Small intestine (tissue), 7 donors: ENCODE measurements around the gene SLC44A2. TPM values are rescaled to one million over a fixed set of nuclear protein-coding genes. Genes with fewer than 3 reads are reported as not detected.

ENCODE experiments used
- DNase-seq, 2 donors: peaks; one replicate each; pipeline versions ENCODE4 v3.0.0 to v3.0.0-alpha.2; 2013
- FAIRE-seq: peaks from 2 replicates; lab custom pipeline; 2012; peaks lifted over from hg19 to GRCh38; lab: Jason Lieb, UNC
- H3K27ac ChIP-seq, 3 donors: one replicate each; pipeline ENCODE4 v1.5.1; 2013; ENCODE audit warnings: low read length in 2 of 3, mild to moderate bottlenecking in 2 of 3, control low read depth in 1 of 3, inconsistent platforms in 1 of 3, low read depth in 1 of 3, moderate library complexity in 1 of 3
- H3K27me3 ChIP-seq, 3 donors: one replicate each; pipeline ENCODE4 v1.6.1; 2013; ENCODE audit warnings: low read length in 3 of 3, inconsistent platforms in 1 of 3; ENCODE audit not compliant: control insufficient read depth in 3 of 3, insufficient read depth in 3 of 3
- H3K36me3 ChIP-seq, 3 donors: one replicate each; pipeline ENCODE4 v1.6.1; 2013; ENCODE audit warnings: low read length in 3 of 3, inconsistent platforms in 1 of 3, low read depth in 1 of 3, mild to moderate bottlenecking in 1 of 3, moderate library complexity in 1 of 3; ENCODE audit not compliant: control insufficient read depth in 3 of 3, insufficient read depth in 2 of 3
- H3K4me1 ChIP-seq, 3 donors: one replicate each; pipeline ENCODE4 v1.6.1; 2013; ENCODE audit warnings: low read length in 2 of 3, inconsistent platforms in 1 of 3, low read depth in 1 of 3, mild to moderate bottlenecking in 1 of 3, moderate library complexity in 1 of 3; ENCODE audit not compliant: control insufficient read depth in 3 of 3, insufficient read depth in 2 of 3
- H3K4me3 ChIP-seq, 3 donors: one replicate each; pipeline ENCODE4 v1.5.1; 2013; ENCODE audit warnings: low read length in 3 of 3, control low read depth in 1 of 3, inconsistent platforms in 1 of 3, low read depth in 1 of 3, mild to moderate bottlenecking in 1 of 3, moderate library complexity in 1 of 3
- H3K9me3 ChIP-seq, 2 donors: one replicate each; pipeline ENCODE4 v1.6.1; 2013; ENCODE audit warnings: low read depth in 1 of 2, low read length in 1 of 2; ENCODE audit not compliant: control insufficient read depth in 2 of 2, insufficient read depth in 1 of 2
- WGBS, 3 donors: extraction: QIAGEN DNeasy Blood & Tissue Kit; methylation state at CpG; one replicate each; pipeline ENCODE4 v1.1.7; 2013; 5-methylcytosine and 5-hydroxymethylcytosine counted together
- polyA plus RNA-seq, 4 donors: library from polyadenylated mRNA; stranded (reverse) in 3 of 4; unstranded in 1 of 4; fragments of 200-250 nt in 3 of 4; fragments of 120-200 nt in 1 of 4; gene quantifications; one replicate each; pipeline versions ENCODE4 v1.2.1 to v1.2.3, GENCODE V29; 2013
- donor health status: healthy with polysubstance abuse.
- donor health status: control.
- donor health status: control.
- donor health status: Bipolar disorder and iron deficiency.
- donor health status: healthy.

The SLC44A2 gene
- polyA plus RNA-seq, 4 donors = 5.7 to 41.6 (median 19.0) TPM

- FAIRE-seq (no peak), DNase-seq (no peak)
These were observed 63.4 kb downstream of the SLC44A2 start for GRCh38 chr19:10688545-10689280.

DNA sequence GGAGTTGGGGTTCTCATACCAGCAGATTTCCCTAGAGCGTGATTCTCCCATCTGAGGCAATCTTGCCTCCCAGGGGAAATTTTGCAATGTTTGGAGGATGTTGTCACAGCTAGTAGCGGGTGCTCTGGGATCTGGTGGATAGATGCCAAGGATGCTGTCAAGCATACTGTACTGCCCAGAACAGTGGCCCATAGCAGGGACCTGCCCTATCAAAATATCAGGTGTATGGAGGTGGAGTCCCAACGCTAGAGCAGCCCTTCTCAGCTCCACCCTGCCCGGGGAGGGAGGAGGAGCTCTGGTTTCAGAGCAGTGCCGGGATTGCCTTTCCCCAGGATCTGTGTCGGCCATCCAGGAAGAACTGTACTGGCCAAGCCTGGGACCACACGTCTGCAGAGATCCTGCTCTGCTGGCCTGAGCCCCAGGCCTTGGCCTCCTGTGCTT, 65.0 kb downstream of the SLC44A2 start:
- Histone ChIP-seq H3K9me3 (no peaks in the 10 kb centered on the region), H3K4me3 (no peak overlapping the region), H3K27me3 (no peaks in the 10 kb centered on the region), H3K27ac (no peak overlapping the region), H3K4me1 (peaks cover 0 to 3% (median 2%) of the 10 kb centered on the region in 3 donors), H3K36me3 (peaks cover 23 to 82% (median 29%) of the 10 kb centered on the region in 3 donors)
- no peak for DNase-seq
- 53 to 67% (median 65%) methylated on average over 7 of the region's 7 CpGs for WGBS, 3 donors
- no peak for FAIRE-seq

More at GRCh38 chr19:10688545-10689280, 63.4 kb downstream of the SLC44A2 start:
- Histone ChIP-seq H3K4me3 (no peak overlapping the region), H3K27me3 (no peaks in the 10 kb centered on the region), H3K4me1 (no peaks in the 10 kb centered on the region), H3K36me3 (peaks cover 23 to 89% (median 32%) of the 10 kb centered on the region in 3 donors), H3K9me3 (no peaks in the 10 kb centered on the region), H3K27ac (no peak overlapping the region)
- WGBS, 3 donors = 93 to 95% (median 94%) methylated on average over 27 of the region's 27 CpGs

- Histone ChIP-seq H3K9me3 (no peaks in the 10 kb centered on the region), H3K4me3 (no peak overlapping the region), H3K27ac (no peak overlapping the region), H3K36me3 (peaks cover 20 to 74% (median 27%) of the 10 kb centered on the region in 3 donors), H3K4me1 (peaks cover 0 to 8% (median 2%) of the 10 kb centered on the region in 3 donors), H3K27me3 (no peaks in the 10 kb centered on the region)
- no peak for FAIRE-seq
- WGBS, 3 donors = 86 to 89% (median 87%) methylated on average over 23 of the region's 23 CpGs
- DNase-seq = no peak
These were observed 66.0 kb downstream of the SLC44A2 start for GRCh38 chr19:10691178-10691881.

GRCh38 chr19:10691883-10692282, 66.5 kb downstream of the SLC44A2 start:
- H3K4me3 ChIP-seq = no peak overlapping the region
- H3K36me3 ChIP-seq = peaks cover 19 to 68% (median 27%) of the 10 kb centered on the region in 3 donors
- no peak for DNase-seq
- WGBS, 3 donors = 82 to 94% (median 84%) methylated on average over 5 of the region's 5 CpGs
- FAIRE-seq = no peak
- H3K27ac ChIP-seq = no peak overlapping the region
- H3K4me1 ChIP-seq = peaks cover 0 to 8% (median 2%) of the 10 kb centered on the region in 3 donors
- no peaks in the 10 kb centered on the region for H3K27me3 ChIP-seq
- no peaks in the 10 kb centered on the region for H3K9me3 ChIP-seq

- DNase-seq = no peak
- no peak for FAIRE-seq
- H3K36me3 ChIP-seq = peaks cover 11 to 60% (median 20%) of the 10 kb centered on the region in 3 donors
- H3K27ac ChIP-seq = no peak overlapping the region
- H3K9me3 ChIP-seq = no peaks in the 10 kb centered on the region
- H3K4me3 ChIP-seq = no peak overlapping the region
- no peaks in the 10 kb centered on the region for H3K27me3 ChIP-seq
- 86 to 92% (median 88%) methylated on average over 5 of the region's 5 CpGs for WGBS, 3 donors
- peaks cover 0 to 8% (median 2%) of the 10 kb centered on the region in 3 donors for H3K4me1 ChIP-seq
These were observed 67.4 kb downstream of the SLC44A2 start for GRCh38 chr19:10692673-10693264.

Other genes starting within 250 kb of the SLC44A2 start
- gene TYK2, start 245.0 kb upstream of the SLC44A2 start, polyA plus RNA-seq = 100 to 1,000 TPM in 3 of 4 donors, 10 to 100 TPM in 1; 81.8 to 162 (median 124) TPM
- 100 to 1,000 TPM; 128 to 202 (median 147) TPM for gene CDC37, start 222.0 kb upstream of the SLC44A2 start, polyA plus RNA-seq
- 1 to 10 TPM in 3 of 4 donors, under 1 TPM in 1; 0.67 to 3.5 (median 2.0) TPM for gene PDE4A, start 205.0 kb upstream of the SLC44A2 start, polyA plus RNA-seq
- gene KEAP1, start 122.2 kb upstream of the SLC44A2 start, polyA plus RNA-seq = 10 to 100 TPM; 35.1 to 73.8 (median 56.4) TPM
- under 1 TPM in 2 of 4 donors, not detected in 2; 0.09 to 0.89 TPM for gene S1PR5, start 108.1 kb upstream of the SLC44A2 start, polyA plus RNA-seq
- 100 to 1,000 TPM in 2 of 4 donors, 10 to 100 TPM in 2; 24.0 to 181 (median 105) TPM for gene ATG4D, start 81.6 kb upstream of the SLC44A2 start, polyA plus RNA-seq
- 10 to 100 TPM; 14.8 to 21.2 (median 18.1) TPM for gene KRI1, start 59.5 kb upstream of the SLC44A2 start, polyA plus RNA-seq
- 10 to 100 TPM in 3 of 4 donors, 1 to 10 TPM in 1; 4.4 to 19.0 (median 14.2) TPM for gene CDKN2D, start 56.6 kb upstream of the SLC44A2 start, polyA plus RNA-seq
- 100 to 1,000 TPM in 2 of 4 donors, 10 to 100 TPM in 2; 85.5 to 238 (median 99.7) TPM for gene AP1M2, start 38.2 kb upstream of the SLC44A2 start, polyA plus RNA-seq
- gene ILF3, start 28.8 kb downstream of the SLC44A2 start, polyA plus RNA-seq = 100 to 1,000 TPM in 2 of 4 donors, 10 to 100 TPM in 2; 37.3 to 170 (median 87.6) TPM
- gene QTRT1, start 75.9 kb downstream of the SLC44A2 start, polyA plus RNA-seq = 100 to 1,000 TPM in 1 of 4 donors, 10 to 100 TPM in 3; 45.9 to 107 (median 64.0) TPM
- gene DNM2, start 92.5 kb downstream of the SLC44A2 start, polyA plus RNA-seq = 100 to 1,000 TPM; 145 to 248 (median 166) TPM
- gene TMED1, start 210.7 kb downstream of the SLC44A2 start, polyA plus RNA-seq = 10 to 100 TPM; 21.0 to 31.7 (median 25.6) TPM
- gene C19orf38, start 222.9 kb downstream of the SLC44A2 start, polyA plus RNA-seq = 1 to 10 TPM; 1.1 to 2.6 (median 1.8) TPM
- 10 to 100 TPM; 30.0 to 48.9 (median 37.0) TPM for gene CARM1, start 246.0 kb downstream of the SLC44A2 start, polyA plus RNA-seq